Measurements from ENCODE around the gene SET. TPM values are rescaled to one million over a fixed set of nuclear protein-coding genes. Genes with fewer than 3 reads are reported as not detected.

The SET gene
- total RNA-seq, 4 donors from 2014 or later, result 209 to 355 (median 256) TPM

DNA sequence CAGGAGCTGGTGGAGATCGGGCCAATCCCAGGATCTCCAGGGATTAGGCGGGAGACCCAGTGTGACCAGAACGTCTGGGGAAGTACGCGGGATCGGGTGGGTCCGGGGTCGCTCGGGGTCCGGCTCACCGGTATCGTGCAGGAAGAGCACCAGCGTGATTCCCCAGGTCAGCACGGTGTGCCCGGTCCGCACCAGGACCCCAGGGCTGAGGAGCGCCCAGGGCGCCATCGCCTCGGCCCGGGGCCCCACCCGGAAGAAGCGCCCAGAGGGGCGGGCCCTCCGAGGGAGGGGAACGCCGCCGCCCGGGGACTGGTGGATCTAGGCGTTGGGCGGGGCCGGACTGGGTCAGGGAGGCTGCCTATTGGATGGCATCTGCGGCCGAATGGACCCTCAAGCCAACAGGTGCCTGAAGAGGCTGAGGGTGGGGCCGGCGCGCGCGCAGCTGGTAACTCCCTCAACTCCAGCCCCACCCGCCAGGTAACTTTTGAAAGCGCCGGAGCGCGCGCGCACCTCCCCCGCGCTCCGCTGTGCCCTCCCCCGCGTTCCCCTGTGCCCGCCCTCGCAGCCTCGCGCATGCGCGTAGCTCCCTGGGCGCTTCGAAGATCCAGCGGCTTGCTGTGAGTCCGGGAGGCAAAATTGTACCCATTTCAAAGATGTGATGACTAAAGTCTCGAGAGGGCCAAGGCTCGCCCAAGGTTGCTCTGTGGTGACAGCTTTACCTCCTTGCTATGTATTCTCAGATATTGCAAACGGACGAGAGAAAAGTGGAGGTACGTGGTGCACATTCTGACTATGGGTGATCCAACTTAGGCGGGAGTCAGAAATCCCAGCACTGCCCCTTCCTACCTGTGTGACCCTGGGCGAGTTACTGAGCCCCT, 35.1 kb downstream of the SET start, which contains the start of gene ZDHHC12:
Gene ZDHHC12 (minus strand): TSS at position 262 of the 878 bp plus-strand sequence. CDS start 34 bp downstream, at position 228.
- Histone ChIP-seq H3K36me3 (peaks cover 0 to 20% of the 10 kb centered on the region in 2 donors), H3K27me3 (no peaks in the 10 kb centered on the region), H3K4me1 (peaks cover 0 to 21% (median 0%) of the 10 kb centered on the region in 3 donors), H3K9me3 (no peaks in the 10 kb centered on the region), H3K27ac (peak within 1 kb of the TSS; percentile 27 to 83 (median 80)), H3K4me3 (peak within 1 kb of the TSS; percentile 34 to 58)
- WGBS, 2 donors (ENCODE audit: low coverage in 1 of 2), result 0 to 16% methylated on average over 4 to 7 of the region's 68 CpGs
- TF ChIP-seq POLR2AphosphoS5 (IDR thresholded peaks at IDR 0.05), result peak; percentile 78
- TF ChIP-seq EP300 (IDR thresholded peaks at IDR 0.05), result no peak
- TF ChIP-seq POLR2A (IDR thresholded peaks at IDR 0.05), result peak; percentile 86 to 93
- peak; percentile 95 for ATAC-seq

- H3K4me1 ChIP-seq, result peaks cover 0 to 21% (median 0%) of the 10 kb centered on the region in 3 donors
- peak overlapping the region; percentile 27 to 83 (median 80) for H3K27ac ChIP-seq
- peak; percentile 68 for ATAC-seq
- 0 to 8% methylated on average over 1 to 10 of the region's 10 CpGs for WGBS, 2 donors (ENCODE audit: low coverage in 1 of 2)
- no peaks in the 10 kb centered on the region for H3K9me3 ChIP-seq
- peak in 1 of 2 donors; percentile 25 for TF ChIP-seq POLR2A (IDR thresholded peaks at IDR 0.05)
- no peak for TF ChIP-seq EP300 (IDR thresholded peaks at IDR 0.05)
- peak overlapping the region; percentile 34 to 58 for H3K4me3 ChIP-seq
- no peaks in the 10 kb centered on the region for H3K27me3 ChIP-seq
- peaks cover 0 to 23% of the 10 kb centered on the region in 2 donors for H3K36me3 ChIP-seq
Observed at GRCh38 chr9:128724744-128725211, 35.8 kb downstream of the SET start.

DNA sequence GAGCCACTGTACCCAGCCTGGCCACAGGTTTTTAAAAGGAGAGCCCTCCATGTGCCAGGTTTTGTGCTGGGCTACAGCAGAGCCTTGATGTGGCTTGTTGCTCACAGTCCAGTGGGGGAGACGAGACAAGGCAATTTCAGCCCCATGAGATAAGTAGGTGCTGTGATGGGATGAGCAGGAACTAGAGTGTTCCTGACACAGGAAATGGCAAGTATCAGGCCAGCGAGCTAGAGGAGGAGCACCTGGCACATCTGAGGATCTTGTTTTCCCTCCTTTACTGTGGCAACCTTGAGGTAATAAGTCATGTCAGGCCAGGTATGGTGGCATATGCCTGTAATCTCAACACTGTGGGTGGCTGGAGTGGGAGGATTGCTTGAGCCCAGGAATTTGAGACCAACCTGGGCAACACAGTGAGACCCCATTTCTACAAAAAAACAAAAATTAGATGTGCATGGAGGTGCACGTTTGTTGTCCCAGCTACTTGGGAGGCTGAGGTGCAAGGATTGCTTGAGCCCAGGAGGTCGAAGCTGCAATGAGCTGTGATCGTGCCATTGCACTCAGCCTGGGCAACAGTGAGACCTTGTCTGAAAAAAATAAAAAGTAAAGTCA, 38.7 kb downstream of the SET start:
- Histone ChIP-seq H3K27me3 (no peaks in the 10 kb centered on the region), H3K4me1 (peaks cover 0 to 20% (median 0%) of the 10 kb centered on the region in 3 donors), H3K4me3 (no peak overlapping the region), H3K36me3 (peaks cover 0 to 33% of the 10 kb centered on the region in 2 donors), H3K27ac (no peak overlapping the region), H3K9me3 (no peaks in the 10 kb centered on the region)
- no peak for ATAC-seq
- 80% methylated on average over 1 to 5 of the region's 5 CpGs for WGBS, 2 donors (ENCODE audit: low coverage in 1 of 2)
- TF ChIP-seq, protein P1, sequence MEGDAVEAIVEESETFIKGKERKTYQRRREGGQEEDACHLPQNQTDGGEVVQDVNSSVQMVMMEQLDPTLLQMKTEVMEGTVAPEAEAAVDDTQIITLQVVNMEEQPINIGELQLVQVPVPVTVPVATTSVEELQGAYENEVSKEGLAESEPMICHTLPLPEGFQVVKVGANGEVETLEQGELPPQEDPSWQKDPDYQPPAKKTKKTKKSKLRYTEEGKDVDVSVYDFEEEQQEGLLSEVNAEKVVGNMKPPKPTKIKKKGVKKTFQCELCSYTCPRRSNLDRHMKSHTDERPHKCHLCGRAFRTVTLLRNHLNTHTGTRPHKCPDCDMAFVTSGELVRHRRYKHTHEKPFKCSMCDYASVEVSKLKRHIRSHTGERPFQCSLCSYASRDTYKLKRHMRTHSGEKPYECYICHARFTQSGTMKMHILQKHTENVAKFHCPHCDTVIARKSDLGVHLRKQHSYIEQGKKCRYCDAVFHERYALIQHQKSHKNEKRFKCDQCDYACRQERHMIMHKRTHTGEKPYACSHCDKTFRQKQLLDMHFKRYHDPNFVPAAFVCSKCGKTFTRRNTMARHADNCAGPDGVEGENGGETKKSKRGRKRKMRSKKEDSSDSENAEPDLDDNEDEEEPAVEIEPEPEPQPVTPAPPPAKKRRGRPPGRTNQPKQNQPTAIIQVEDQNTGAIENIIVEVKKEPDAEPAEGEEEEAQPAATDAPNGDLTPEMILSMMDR (IDR thresholded peaks at IDR 0.05), result no peak
- TF ChIP-seq POLR2A (IDR thresholded peaks at IDR 0.05) (no peak), POLR2AphosphoS5 (IDR thresholded peaks at IDR 0.05) (no peak), EP300 (IDR thresholded peaks at IDR 0.05) (no peak)

DNA sequence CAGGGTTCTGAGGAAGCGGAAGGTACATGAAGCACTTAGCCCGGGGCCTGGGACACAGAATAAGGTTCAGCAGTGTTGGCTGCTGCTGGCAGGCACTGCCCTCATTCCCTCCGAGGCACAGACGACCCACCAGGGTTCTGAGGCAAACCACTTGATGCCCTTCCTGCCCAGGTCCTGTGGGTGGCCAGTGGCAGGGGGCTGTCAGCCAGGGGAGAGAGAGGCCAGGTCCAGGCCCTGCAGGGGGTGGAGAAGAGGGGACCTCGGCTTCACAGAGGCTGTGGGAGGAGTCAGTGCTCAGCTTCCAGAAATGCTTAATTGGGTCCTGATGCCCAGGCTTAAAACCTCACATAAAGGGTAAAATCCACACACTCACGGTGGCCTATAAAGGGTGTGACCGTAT, 39.3 kb downstream of the SET start:
- ATAC-seq, result no peak
- whole genome bisulfite sequencing, 2 donors (ENCODE audit: low coverage in 1 of 2), result 42% methylated on average over 3 of the region's 7 CpGs; no CpG with 5 or more reads in 1 of the 2 donors
- Histone ChIP-seq H3K4me1 (peaks cover 0 to 16% (median 0%) of the 10 kb centered on the region in 3 donors), H3K27ac (no peak overlapping the region), H3K27me3 (no peaks in the 10 kb centered on the region), H3K9me3 (no peaks in the 10 kb centered on the region), H3K4me3 (no peak overlapping the region), H3K36me3 (peaks cover 0 to 39% of the 10 kb centered on the region in 2 donors)
- TF ChIP-seq POLR2AphosphoS5 (IDR thresholded peaks at IDR 0.05) (no peak), EP300 (IDR thresholded peaks at IDR 0.05) (no peak), POLR2A (IDR thresholded peaks at IDR 0.05) (no peak)
- TF ChIP-seq, protein P1 (IDR thresholded peaks at IDR 0.05), result no peak

DNA sequence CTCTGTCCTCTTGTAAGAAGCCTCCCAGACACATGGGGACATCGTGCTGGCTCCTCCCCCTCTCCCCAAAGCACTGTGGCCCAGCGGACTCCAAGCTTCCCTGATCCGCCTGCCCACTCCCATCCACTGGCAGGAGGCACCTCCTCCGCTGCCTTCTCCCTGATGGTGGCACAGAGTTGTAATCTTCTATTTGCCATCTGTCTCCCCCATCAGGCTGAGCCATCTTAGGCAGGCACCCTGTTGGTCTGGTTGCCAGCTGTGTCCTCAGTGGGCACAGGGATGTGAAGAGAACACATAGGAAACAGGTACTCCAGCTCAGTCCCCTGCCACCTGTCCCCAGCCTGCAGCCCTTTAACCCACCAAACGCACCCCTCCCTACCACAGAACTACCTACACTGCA, 40.3 kb downstream of the SET start:
- H3K27ac ChIP-seq, result no peak overlapping the region
- 60 to 100% methylated on average over 2 of the region's 5 CpGs for WGBS, 2 donors (ENCODE audit: low coverage in 1 of 2)

More for the DNA sequence above, 40.3 kb downstream of the SET start:
- H3K36me3 ChIP-seq, result peaks cover 0 to 43% of the 10 kb centered on the region in 2 donors
- no peak for ATAC-seq
- no peaks in the 10 kb centered on the region for H3K27me3 ChIP-seq
- TF ChIP-seq POLR2A (IDR thresholded peaks at IDR 0.05), result no peak
- TF ChIP-seq POLR2AphosphoS5 (IDR thresholded peaks at IDR 0.05), result no peak
- TF ChIP-seq EP300 (IDR thresholded peaks at IDR 0.05), result no peak
- TF ChIP-seq, protein P1 (IDR thresholded peaks at IDR 0.05), result no peak
- H3K4me1 ChIP-seq, result peaks cover 0 to 13% (median 0%) of the 10 kb centered on the region in 3 donors
- H3K9me3 ChIP-seq, result no peaks in the 10 kb centered on the region
- H3K4me3 ChIP-seq, result no peak overlapping the region

All from gastroesophageal sphincter (tissue), 4 donors.